Keratinocyte (primary cell): ENCODE results near the gene DDX5.

ENCODE experiments used
- CTCF ChIP-seq, 3 experiments: IDR thresholded peaks in 1 of 3; conservative IDR thresholded peaks in 1 of 3; optimal IDR thresholded peaks in 1 of 3; 2 replicates in 2 of 3; 3 replicates in 1 of 3; pipeline versions ENCODE3 to v1.5.1; 2011; ENCODE audit warnings: low read length in 3 of 3, mild to moderate bottlenecking in 3 of 3, moderate library complexity in 2 of 3, control low read depth in 1 of 3, inconsistent platforms in 1 of 3; ENCODE audit not compliant: insufficient read depth in 2 of 3; ENCODE audit errors: extremely low read depth in 1 of 3
- EZH2 ChIP-seq: IDR thresholded peaks from one replicate; pipeline ENCODE4 v1.6.1; 2012; ENCODE audit warnings: inconsistent platforms, mild to moderate bottlenecking, low read length, moderate library complexity

GRCh38 chr17:64480951-64481350 is 25.1 kb downstream of the DDX5 start:
- no peak for TF ChIP-seq CTCF (optimal IDR thresholded peaks at IDR 0.05 in 1 of 3, IDR thresholded peaks at IDR 0.05 in 1 of 3, conservative IDR thresholded peaks at IDR 0.05 in 1 of 3; ENCODE audit: extremely low read depth in 1 of 3, insufficient read depth in 2 of 3, low read length in 3 of 3)
- no peak for TF ChIP-seq EZH2
